Stimulated activated CD4-positive, alpha-beta T cell treated with anti-CD3 and anti-CD28 coated beads, TNF-alpha, amount 100 ng/mL, for 24 hours (primary cell): ENCODE measurements around the gene CHMP6.

ENCODE experiments used
- DNase-seq, 3 experiments: peaks; one replicate each; pipeline ENCODE4 v3.0.0-alpha.2; 2020; ENCODE audit warnings: low read depth in 3 of 3

The CHMP6 gene

GRCh38 chr17:80956321-80957190 lies 35.1 kb upstream of the CHMP6 start:
- no peak for DNase-seq

DNA sequence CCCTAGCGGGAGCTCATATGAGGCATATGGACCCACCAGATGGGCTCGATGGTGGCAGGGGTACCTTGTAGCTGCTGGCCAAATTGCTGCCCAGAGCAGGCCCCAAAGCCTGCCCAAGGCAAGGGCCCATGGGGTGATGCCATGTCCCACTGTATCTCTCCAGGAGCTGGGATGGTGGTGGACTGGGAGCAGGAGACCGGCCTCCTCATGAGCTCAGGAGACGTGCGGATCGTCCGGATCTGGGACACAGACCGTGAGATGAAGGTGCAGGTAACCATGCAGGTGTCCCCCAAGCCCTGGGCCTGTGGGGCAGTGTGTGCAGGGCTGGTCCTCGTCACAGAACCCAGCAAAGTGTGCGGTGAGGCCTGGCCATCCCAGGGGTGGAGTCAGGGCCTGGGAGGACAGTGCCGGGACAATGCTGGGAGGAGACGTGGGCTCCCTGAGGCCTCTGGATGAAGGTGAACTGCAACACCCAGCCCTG lies 34.1 kb upstream of the CHMP6 start:
- no peak for DNase-seq

- DNase-seq = no peak
These were observed 32.2 kb upstream of the CHMP6 start for GRCh38 chr17:80959330-80960036.

DNA sequence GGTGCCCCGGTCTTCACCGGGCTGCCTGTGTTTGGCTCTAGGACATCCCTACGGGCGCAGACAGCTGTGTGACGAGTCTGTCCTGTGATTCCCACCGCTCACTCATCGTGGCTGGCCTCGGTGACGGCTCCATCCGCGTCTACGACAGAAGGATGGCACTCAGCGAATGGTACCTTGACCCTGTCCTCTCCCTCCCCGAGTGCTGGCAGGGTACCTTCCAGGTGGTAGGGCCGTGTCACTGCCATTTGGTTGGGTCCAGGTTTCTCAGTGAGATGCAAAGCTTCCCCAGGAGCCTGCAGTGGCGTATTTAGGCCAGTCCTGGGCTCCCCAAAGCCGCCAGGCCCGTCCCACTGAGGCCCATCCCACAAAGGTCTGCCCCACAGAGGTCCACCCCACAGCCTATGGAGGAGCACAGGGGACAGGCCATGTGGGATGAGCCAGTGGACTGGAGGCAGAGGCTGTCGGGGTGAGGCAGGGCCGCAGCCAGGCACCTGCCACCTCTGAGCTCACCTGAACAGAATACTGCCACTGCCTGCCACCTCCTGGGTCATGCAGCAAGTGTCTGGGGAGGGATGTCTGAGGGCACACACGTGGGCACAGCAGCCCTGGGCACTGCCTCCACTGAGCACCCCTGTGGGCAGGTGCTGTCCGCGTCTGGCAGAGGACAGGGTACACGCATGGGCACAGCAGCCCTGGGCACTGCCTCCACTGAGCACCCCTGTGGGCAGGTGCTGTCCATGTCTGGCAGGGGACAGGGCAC lies 31.4 kb upstream of the CHMP6 start:
- no peak for DNase-seq

DNA sequence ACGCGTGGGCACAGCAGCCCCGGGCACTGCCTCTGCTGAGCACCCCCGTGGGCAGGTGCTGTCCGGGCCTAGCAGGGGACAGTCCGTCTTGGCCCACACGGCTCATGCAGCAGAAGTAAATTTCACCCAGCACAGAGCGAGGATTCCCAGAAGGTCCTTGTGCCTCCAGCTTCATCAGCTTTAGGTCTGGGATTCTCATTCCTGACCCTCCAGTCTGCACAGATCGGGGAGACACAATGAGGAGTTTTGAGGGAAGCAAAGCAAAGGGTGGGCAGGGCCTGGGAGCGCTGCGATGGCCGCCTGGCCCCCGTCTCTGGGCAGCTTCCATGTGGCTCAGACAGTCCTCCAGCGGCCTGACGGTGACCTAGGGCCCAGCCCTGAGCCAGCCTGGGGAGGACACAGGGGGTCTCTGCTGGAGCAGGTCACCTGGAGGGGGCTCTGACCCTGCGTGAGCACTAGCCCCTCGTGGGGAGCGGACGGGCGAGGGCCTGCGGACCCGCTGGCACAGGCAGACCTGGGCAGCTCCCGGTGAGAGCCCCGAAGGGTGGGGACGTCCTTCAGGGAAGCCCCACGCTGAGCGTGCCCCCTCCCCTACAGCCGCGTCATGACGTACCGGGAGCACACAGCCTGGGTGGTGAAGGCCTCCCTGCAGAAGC lies 30.7 kb upstream of the CHMP6 start:
- DNase-seq = no peak

DNA sequence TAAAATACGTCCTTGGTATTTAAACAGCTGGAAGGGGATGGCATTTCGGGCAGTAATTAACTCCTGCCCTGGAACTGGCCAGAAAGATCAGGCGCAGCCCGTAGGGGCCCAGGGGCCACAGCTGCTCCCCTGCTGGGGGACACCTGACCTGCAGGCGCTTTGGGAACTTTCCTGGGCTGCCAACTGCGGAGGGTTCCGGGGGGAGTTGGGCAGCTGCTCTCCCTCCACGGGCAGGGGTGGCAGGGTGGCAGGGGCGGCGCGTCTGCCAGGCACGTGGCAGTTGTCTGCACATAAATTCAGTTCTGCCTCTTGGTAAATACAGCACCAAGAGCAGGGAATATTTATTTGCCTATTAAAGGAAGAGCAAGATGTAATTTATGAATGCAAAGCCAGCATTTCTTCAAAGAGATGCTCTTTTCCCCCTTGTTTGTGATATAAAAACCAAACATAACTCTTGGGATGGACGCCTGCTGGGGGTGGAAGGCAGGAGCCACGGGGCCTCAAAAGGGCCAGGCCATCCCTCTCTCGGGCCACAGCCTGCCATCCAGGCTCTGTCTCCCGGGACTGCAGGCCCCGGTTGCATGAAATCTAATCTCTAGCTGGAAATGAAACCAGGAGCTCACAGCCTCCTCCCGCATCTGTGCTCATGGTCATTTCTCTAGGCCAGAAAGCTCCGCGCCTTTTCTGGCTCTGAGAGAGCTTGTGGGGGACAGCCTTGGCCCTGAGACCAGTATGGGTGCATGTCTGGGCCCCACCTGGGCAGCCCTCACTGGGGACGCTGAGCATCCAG lies 29.9 kb upstream of the CHMP6 start:
- no peak for DNase-seq

- no peak for DNase-seq
These were observed 29.0 kb upstream of the CHMP6 start for GRCh38 chr17:80962356-80963329.

DNA sequence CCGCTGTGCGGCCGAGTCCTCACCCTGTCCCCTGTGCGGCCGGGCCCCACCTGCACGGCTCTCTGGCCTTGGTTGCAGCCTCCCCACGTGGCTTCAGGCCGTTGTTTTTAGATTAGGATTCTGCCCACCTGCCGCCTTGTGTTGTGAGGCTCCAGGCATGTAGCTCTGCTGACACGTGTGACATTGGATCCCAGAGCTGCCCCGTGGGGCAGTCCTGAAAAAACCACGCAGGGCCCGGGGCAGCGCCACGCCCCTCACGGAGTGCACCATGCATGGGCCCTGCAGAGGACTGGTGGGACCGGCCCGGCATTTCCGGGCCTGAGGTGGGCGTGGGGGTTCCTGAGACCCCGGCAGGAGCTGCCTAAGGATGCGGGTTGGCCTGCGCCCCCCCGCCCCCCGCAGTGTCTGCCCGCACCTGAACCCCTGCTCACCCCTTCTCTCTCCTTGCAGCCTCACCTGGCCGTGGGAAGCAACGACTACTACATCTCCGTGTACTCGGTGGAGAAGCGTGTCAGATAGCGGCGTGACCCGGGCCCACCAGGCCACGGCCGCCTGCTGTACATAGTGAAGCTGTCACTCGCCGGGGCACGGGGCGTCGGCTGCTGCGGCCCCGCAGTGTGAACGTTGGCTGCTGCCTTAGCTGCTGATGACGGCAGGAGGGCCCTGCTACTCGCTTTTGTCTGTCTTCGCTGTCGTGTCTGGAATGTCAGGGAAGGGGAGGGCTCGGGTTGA lies 27.7 kb upstream of the CHMP6 start:
- no peak for DNase-seq

DNA sequence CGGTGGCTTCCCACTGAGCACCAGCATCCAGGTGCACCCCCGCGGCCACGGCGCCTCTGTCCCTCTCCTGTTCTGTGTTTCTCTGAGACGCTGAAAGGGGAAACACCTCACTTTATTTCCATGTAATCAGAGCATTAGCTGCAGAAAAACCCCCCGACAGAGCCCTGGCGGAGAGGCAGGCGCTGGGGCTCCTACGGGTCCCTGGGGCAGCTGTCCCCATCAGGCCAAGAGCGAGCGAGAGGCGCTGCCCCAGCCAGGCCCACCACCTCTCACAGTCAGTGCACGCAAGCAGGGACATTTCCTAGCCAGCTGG lies 27.1 kb upstream of the CHMP6 start:
- DNase-seq = no peak

GRCh38 chr17:80964859-80965580 lies 26.6 kb upstream of the CHMP6 start:
- DNase-seq = no peak

GRCh38 chr17:80965606-80966005 lies 26.0 kb upstream of the CHMP6 start:
- no peak for DNase-seq

DNA sequence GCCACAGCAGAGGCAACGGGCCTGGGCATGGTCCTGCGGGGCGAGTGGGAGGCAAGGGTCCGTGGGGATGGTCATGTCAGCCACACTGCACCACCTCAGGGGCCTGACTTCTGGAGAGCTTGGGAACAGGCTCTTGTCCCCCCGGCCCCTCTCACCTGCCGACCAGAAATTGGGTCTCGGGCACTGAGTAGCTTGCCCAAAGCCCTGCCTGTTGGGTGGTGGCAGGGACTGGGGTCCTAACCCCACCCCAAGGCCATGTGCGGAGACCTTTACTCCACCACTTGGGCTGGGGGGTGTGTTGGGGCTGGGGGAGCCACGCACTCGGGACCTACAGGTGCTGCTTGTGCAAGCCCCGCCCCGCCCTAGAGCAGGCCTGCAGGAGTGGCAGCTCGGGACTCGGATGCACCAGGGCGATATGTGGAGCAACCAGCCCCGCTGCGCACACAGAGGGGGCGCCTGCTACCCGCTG lies 24.2 kb upstream of the CHMP6 start:
- no peak for DNase-seq

DNA sequence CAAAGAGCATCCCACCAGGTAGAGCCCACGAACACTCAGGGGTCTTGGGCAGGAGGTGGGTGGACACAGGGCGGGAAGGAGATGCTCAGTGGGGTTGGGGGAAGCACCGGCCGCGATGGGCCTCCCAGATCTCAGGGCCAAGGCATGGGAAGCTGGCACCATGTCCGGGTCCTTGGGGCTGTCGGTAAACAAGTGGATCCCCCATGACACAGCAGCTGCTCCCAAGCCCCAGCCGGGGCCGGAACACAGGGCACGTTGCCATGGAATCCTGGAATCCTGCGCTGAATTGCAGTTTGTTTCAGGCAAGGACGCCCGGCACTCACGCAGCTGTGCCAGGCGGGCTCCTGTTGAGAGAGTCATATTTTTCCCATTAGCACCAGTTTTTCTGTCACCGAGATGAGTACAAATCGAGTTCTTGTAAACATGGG lies 23.0 kb upstream of the CHMP6 start:
- no peak for DNase-seq

- DNase-seq = no peak
These were observed 22.5 kb upstream of the CHMP6 start for GRCh38 chr17:80969030-80969673.

GRCh38 chr17:80969674-80970043 lies 22.0 kb upstream of the CHMP6 start:
- no peak for DNase-seq

- DNase-seq = peak in 1 of 3 experiments; percentile 47
These were observed 21.4 kb upstream of the CHMP6 start for GRCh38 chr17:80970044-80970761.
